ENCODE results near the gene ARHGAP42. TPM values are rescaled to one million over a fixed set of nuclear protein-coding genes. Genes with fewer than 3 reads are reported as not detected.

Gene ARHGAP42
- total and polyA plus RNA-seq, 10 of the 15 experiments (the other 5 are each of a cell fraction or from before 2014, with no cell fraction given): 1.8 to 6.3 (median 3.2) TPM

GRCh38 chr11:100837311-100837710, 150.2 kb downstream of the ARHGAP42 start:
- WGBS (ENCODE audit: insufficient coverage, insufficient replicate concordance, low lambda C conversion rate, missing lambda C conversion rate): 62% methylated on average over 2 of the region's 2 CpGs

More at GRCh38 chr11:100837311-100837710, 150.2 kb downstream of the ARHGAP42 start:
- DNase-seq (ENCODE audit: low read depth, low spot score): no peak
- Histone ChIP-seq H3K4me3 (no peak overlapping the region), H2AFZ (ENCODE audit: control insufficient read depth, low read depth, low read length) (no peak overlapping the region), H3K4me1 (ENCODE audit: control insufficient read depth, insufficient read depth, low read length) (no peaks in the 10 kb centered on the region), H3K27ac (ENCODE audit: control insufficient read depth, insufficient read depth) (no peak overlapping the region), H3K27me3 (replicated peaks in 1 of 2; ENCODE audit: control insufficient read depth in 2 of 2, insufficient read depth in 2 of 2, low read length in 1 of 2) (no peaks in the 10 kb centered on the region), H3K9me3 (replicated peaks; ENCODE audit: control insufficient read depth, insufficient read depth, low read length) (no peaks in the 10 kb centered on the region), H3K79me2 (ENCODE audit: control insufficient read depth, insufficient read depth, low read length) (no peaks in the 10 kb centered on the region), H3K4me2 (ENCODE audit: control insufficient read depth, insufficient read depth) (no peak overlapping the region), H3K9ac (ENCODE audit: control insufficient read depth, insufficient read depth, low read length) (no peak overlapping the region), H3K36me3 (ENCODE audit: control insufficient read depth in 2 of 2, insufficient read depth in 2 of 2, low read length in 1 of 2) (no peaks in the 10 kb centered on the region), H4K20me1 (ENCODE audit: control insufficient read depth, insufficient read depth) (no peaks in the 10 kb centered on the region)
- CTCF ChIA-PET: no interaction called here
- TF ChIP-seq FOXM1 (IDR thresholded peaks at IDR 0.05; ENCODE audit: low read depth, low read length) (no peak), DPF2 (IDR thresholded peaks at IDR 0.05) (no peak), CHD2 (IDR thresholded peaks at IDR 0.05; ENCODE audit: borderline replicate concordance, low read depth, low read length) (no peak), MEF2A (IDR thresholded peaks at IDR 0.05; ENCODE audit: insufficient read depth, low read depth, low read length) (no peak), ETV6 (conservative IDR thresholded peaks at IDR 0.05 in 1 of 2, IDR thresholded peaks at IDR 0.05 in 1 of 2; ENCODE audit: borderline replicate concordance in 1 of 2, low read depth in 1 of 2) (no peak), SMAD5 (IDR thresholded peaks at IDR 0.05; ENCODE audit: low read depth) (no peak), ESRRA (IDR thresholded peaks at IDR 0.05; ENCODE audit: low read length) (no peak), ZNF217 (IDR thresholded peaks at IDR 0.05) (no peak), SUPT20H (IDR thresholded peaks at IDR 0.05; ENCODE audit: borderline replicate concordance, control insufficient read depth, low read depth, low read length) (no peak), HDGF (IDR thresholded peaks at IDR 0.05) (no peak), IRF4 (IDR thresholded peaks at IDR 0.05; ENCODE audit: low read depth, low read length) (no peak), CREM (IDR thresholded peaks at IDR 0.05; ENCODE audit: low read depth) (no peak), EGR1 (IDR thresholded peaks at IDR 0.05; ENCODE audit: borderline replicate concordance in 1 of 2, low read depth in 2 of 2, low read length in 2 of 2) (no peak), PRDM15 (CRISPR knock-in tag; IDR thresholded peaks at IDR 0.05) (no peak), CTCF (IDR thresholded peaks at IDR 0.05 in 2 of 3, conservative IDR thresholded peaks at IDR 0.05 in 1 of 3; ENCODE audit: control insufficient read depth in 2 of 3, extremely low read depth in 1 of 3, insufficient read depth in 1 of 3, low read depth in 3 of 3, low read length in 3 of 3) (no peak), ZZZ3 (IDR thresholded peaks at IDR 0.05; ENCODE audit: control insufficient read depth, insufficient read length, low read depth) (no peak)
- FAIRE-seq: no peak
- ATAC-seq: no peak
- SMC1A ChIA-PET (ENCODE audit: uncharacterized antibody, unreplicated experiment): no interaction called here
- POLR2A ChIA-PET: no interaction called here
- BruUV-seq (replicated peaks): no TSS peak
- RAD21 ChIA-PET (ENCODE audit: unreplicated experiment): no interaction called here
- intact Hi-C loops (cut with micrococcal nuclease; ENCODE audit: unreplicated experiment): no loop called here
- in situ Hi-C loops (cut with MboI): no loop called here

All from GM12878 (cell line).